ENCODE results near the gene BRME1. TPM values are rescaled to one million over a fixed set of nuclear protein-coding genes. Genes with fewer than 3 reads are reported as not detected.

The BRME1 gene
- total RNA-seq, 1 experiment from 2014 or later = 6.7 TPM

DNA sequence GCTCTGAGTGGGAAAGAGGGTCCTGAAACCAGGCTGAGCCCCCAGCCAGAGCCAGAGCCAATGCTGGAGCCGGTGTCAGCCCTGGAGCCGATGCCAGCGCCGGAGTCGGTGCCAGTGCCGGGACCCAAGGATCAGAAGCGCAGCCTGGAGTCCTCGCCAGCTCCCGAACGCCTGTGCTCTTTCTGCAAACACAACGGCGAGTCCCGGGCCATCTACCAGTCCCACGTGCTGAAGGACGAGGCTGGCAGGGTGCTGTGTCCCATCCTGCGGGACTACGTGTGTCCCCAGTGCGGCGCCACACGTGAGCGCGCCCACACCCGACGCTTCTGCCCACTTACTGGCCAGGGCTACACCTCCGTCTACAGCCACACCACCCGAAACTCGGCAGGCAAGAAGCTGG is 28.6 kb downstream of the BRME1 start:
- peaks cover 21% of the 10 kb centered on the region; the same call in 1 of the 2 replicates for H3K27me3 ChIP-seq (ENCODE audit: insufficient read depth, low read length)
- no peaks in the 10 kb centered on the region for H4K20me1 ChIP-seq (ENCODE audit: control insufficient read depth, insufficient read depth, insufficient read length)
- H3K23me2 ChIP-seq (ENCODE audit: insufficient read length, low read depth, low read length, poor library complexity, severe bottlenecking) = peaks cover 6% of the 10 kb centered on the region
- H2BK20ac ChIP-seq (ENCODE audit: low read depth, low read length, poor library complexity, severe bottlenecking) = no peak overlapping the region
- Mint-ChIP-seq H3K4me1 (peaks cover 22 to 28% of the 10 kb centered on the region in 2 experiments), H3K4me3 (no peak overlapping the region), H3K9me3 (no peaks in the 10 kb centered on the region), H3K27me3 (ENCODE audit: low read depth) (peaks cover 67% of the 10 kb centered on the region), H3K27ac (no peak overlapping the region), H3K36me3 (ENCODE audit: insufficient read depth in 1 of 3, low read depth in 3 of 3) (no peaks in the 10 kb centered on the region)
- no peak overlapping the region for H4K8ac ChIP-seq (replicated peaks; ENCODE audit: insufficient read length, low read depth, low read length)
- no peak overlapping the region for H3T11ph ChIP-seq (ENCODE audit: low read length)
- H2BK5ac ChIP-seq (ENCODE audit: insufficient read length, low read length) = no peak overlapping the region
- H4K5ac ChIP-seq (ENCODE audit: insufficient read length, low read depth, low read length) = no peak overlapping the region
- H4K91ac ChIP-seq (ENCODE audit: insufficient read length, low read depth, low read length) = no peak overlapping the region
- no peak overlapping the region for H3K56ac ChIP-seq (ENCODE audit: insufficient read length, low read depth, low read length)
- TF ChIP-seq, protein P1, sequence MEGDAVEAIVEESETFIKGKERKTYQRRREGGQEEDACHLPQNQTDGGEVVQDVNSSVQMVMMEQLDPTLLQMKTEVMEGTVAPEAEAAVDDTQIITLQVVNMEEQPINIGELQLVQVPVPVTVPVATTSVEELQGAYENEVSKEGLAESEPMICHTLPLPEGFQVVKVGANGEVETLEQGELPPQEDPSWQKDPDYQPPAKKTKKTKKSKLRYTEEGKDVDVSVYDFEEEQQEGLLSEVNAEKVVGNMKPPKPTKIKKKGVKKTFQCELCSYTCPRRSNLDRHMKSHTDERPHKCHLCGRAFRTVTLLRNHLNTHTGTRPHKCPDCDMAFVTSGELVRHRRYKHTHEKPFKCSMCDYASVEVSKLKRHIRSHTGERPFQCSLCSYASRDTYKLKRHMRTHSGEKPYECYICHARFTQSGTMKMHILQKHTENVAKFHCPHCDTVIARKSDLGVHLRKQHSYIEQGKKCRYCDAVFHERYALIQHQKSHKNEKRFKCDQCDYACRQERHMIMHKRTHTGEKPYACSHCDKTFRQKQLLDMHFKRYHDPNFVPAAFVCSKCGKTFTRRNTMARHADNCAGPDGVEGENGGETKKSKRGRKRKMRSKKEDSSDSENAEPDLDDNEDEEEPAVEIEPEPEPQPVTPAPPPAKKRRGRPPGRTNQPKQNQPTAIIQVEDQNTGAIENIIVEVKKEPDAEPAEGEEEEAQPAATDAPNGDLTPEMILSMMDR (conservative IDR thresholded peaks at IDR 0.05) = no peak
- H3K4me2 ChIP-seq (ENCODE audit: insufficient read depth, insufficient read length, low read length) = no peak overlapping the region
- H3K79me1 ChIP-seq (ENCODE audit: insufficient read depth, low read depth, low read length, poor library complexity, severe bottlenecking) = no peaks in the 10 kb centered on the region
- H2BK15ac ChIP-seq (ENCODE audit: low read depth, low read length) = no peak overlapping the region
- no peak overlapping the region for H3K23ac ChIP-seq (ENCODE audit: insufficient read length, low read depth, low read length)
- H3K79me2 ChIP-seq (ENCODE audit: insufficient read depth, low read length) = no peaks in the 10 kb centered on the region
- no peak overlapping the region for H3K27ac ChIP-seq (ENCODE audit: insufficient read length, low read depth, low read length)
- no peak overlapping the region for H3K14ac ChIP-seq (ENCODE audit: insufficient read depth, low read length)
- no peak overlapping the region for H3K9ac ChIP-seq (ENCODE audit: extremely low read depth, insufficient read length, low read length)
- no peak overlapping the region for H2AFZ ChIP-seq (ENCODE audit: low read length)
- H2AK5ac ChIP-seq (ENCODE audit: insufficient read length, low read length) = no peak overlapping the region
- no peaks in the 10 kb centered on the region for H3K9me3 ChIP-seq (ENCODE audit: control insufficient read depth, low read depth, low read length)
- no peak overlapping the region for H2BK120ac ChIP-seq (ENCODE audit: low read depth, low read length, poor library complexity, severe bottlenecking)
- peaks cover 3% of the 10 kb centered on the region; the same call in 1 of the 2 replicates for H3K4me1 ChIP-seq (ENCODE audit: insufficient read depth, low read length)
- WGBS (ENCODE audit: extremely low coverage, insufficient read length, low lambda C conversion rate) = no CpG with 5 or more reads among the region's 27 CpGs
- no peak overlapping the region for H3K18ac ChIP-seq (ENCODE audit: insufficient read length, low read depth, low read length)
- no peak overlapping the region for H2BK12ac ChIP-seq (ENCODE audit: insufficient read length, low read depth, low read length)
- no peak for DNase-seq
- H3K4ac ChIP-seq (ENCODE audit: low read depth, low read length) = no peak overlapping the region
